Right ventricle myocardium superior (tissue), 1 donor: ENCODE data around the gene DPH7. TPM values are rescaled to one million over a fixed set of nuclear protein-coding genes. Genes with fewer than 3 reads are reported as not detected.
"Not testable (repeated sequence)": the region's sequence is repeated elsewhere in the genome, so short reads cannot be mapped to it uniquely, and the experiment has no call there.

ENCODE experiments used
- ATAC-seq: fragments of 200-7000 bp; cut with Tn5 transposase; one replicate; pipeline ENCODE4 v1.9.1; 2020; ENCODE audit warnings: mild to moderate bottlenecking; ENCODE audit not compliant: poor library complexity
- DNase-seq: peaks from one replicate; pipeline ENCODE4 v3.0.0-alpha.2; 2020
- intact Hi-C: fragments of 100-400 bp; cut with DNase I; formaldehyde crosslinking; loops from one replicate; pipeline ENCODE4 v1.11.2; 2022
- total RNA-seq: library from RNA; stranded (reverse); fragmentation: NEBNext Ultra II Directional; extraction: Animal tissue kit (Norgen Biotek cat#: 25700); gene quantifications from one replicate; pipeline ENCODE4 v1.2.1, GENCODE V29; 2021
- donor health status: DM: no; HTN: yes; CAD: no; lungs with severe emphysema.

The DPH7 gene
- total RNA-seq, 1 donor from 2014 or later = 18.6 TPM

DNA sequence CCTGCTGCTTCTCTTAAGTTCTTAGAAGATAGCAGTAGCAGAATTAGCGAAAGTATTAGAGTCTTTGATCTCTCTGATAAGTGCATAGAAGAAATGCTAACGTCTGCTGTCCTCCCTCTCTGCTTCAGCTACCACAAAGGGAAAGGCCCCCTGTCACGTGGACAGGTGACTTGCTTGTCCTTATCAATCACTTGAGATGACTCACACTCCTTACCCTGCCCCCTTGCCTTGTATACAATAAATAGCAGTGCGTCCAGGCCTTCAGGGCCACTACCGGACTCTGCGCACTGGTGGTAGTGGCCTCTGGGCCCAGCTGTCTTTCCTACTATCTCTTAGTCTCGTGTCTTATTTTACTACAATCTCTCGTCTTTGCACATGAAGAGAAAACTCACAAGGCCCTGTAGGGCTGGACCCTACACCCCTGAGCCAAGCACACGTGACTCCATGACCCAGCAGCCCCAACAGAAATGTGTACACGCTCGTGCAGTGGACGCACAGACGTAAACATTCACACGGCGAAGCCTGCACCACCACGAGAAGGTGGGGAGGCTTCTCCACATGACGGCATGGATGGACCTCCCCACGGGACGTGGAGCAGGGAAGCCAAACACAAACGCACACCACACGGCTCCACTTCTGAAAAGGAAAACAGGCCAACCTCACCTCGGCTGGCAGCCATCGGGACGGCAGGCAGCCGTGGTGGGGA lies 66.8 kb downstream of the DPH7 start:
- DNase-seq (no peak), ATAC-seq (no peak)
- intact Hi-C loops = no loop called here

DNA sequence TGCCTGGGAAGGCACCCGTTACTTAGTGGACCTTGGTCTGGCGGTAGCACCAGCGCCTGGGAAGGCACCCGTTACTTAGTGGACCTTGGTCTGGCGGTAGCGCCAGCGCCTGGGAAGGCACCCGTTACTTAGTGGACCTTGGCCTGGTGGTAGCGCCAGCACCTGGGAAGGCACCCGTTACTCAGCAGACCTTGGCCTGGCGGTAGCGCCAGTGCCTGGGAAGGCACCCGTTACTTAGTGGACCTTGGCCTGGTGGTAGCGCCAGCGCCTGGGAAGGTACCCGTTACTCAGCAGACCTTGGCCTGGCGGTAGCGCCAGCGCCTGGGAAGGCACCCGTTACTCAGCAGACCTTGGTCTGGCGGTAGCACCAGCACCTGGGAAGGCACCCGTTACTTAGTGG lies 67.6 kb downstream of the DPH7 start:
- intact Hi-C loops, DNase-seq, ATAC-seq: not testable (repeated sequence)

DNA sequence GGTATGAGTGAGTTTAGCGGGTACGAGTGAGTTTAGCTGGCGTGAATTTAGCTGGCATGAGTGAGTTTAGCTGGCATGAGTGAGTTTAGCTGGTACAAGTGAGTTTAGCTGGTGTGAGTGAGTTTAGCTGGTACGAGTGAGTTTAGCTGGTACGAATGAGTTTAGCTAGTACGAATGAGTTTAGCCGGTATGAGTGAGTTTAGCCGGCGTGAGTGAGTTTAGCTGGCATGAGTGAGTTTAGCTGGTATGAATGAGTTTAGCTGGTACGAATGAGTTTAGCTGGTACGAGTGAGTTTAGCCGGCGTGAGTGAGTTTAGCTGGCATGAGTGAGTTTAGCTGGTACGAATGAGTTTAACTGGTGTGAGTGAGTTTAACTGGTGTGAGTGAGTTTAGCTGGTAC lies 69.5 kb downstream of the DPH7 start:
- no peak for ATAC-seq
- no peak for DNase-seq
- intact Hi-C loops = no loop called here

DNA sequence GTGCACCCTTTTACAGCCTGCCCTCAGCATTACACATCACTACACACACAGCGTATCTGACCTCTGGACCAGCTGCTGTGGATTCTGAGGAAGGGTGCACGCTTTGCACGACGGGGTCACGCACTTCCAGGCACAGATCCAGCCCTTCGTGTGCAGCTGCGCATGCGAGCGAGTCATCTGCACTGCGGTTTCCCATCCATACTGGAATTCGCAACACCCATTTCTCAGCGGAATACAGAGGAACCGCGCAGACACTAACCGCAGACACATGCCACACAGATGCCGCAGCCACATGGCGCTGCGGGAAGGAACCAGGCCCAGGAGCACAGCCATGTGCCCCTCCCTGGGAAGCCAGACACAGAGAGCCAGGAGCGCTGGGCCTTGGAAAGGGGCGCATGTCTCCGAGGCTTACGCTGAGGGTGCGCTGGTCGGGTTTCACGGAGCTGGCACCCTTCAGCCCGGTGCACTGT lies 72.0 kb downstream of the DPH7 start:
- ATAC-seq = no peak
- intact Hi-C loops = no loop called here

DNA sequence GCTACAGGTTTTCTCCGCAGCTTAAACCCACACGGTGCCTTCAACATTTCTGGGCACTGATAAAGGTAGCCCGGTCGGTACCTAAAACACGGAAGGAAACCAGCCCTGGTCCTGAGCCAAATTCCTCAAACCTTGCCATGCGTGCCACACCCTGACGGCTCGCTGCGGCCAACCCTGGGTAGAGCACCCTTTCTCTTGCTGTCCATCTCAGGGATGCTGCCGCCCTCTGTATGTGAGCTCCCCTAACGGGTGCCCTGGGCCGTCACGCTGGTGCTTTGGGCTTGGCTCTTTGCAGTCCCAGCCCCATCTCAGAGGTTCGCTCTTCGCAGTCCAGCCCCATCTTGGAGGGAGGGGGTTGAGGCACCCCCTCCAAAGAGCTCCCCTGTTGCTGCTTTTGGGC lies 72.5 kb downstream of the DPH7 start:
- DNase-seq (no peak), ATAC-seq (no peak)
- intact Hi-C loops = no loop called here

More for the DNA sequence above, 72.0 kb downstream of the DPH7 start:
- DNase-seq = no peak

DNA sequence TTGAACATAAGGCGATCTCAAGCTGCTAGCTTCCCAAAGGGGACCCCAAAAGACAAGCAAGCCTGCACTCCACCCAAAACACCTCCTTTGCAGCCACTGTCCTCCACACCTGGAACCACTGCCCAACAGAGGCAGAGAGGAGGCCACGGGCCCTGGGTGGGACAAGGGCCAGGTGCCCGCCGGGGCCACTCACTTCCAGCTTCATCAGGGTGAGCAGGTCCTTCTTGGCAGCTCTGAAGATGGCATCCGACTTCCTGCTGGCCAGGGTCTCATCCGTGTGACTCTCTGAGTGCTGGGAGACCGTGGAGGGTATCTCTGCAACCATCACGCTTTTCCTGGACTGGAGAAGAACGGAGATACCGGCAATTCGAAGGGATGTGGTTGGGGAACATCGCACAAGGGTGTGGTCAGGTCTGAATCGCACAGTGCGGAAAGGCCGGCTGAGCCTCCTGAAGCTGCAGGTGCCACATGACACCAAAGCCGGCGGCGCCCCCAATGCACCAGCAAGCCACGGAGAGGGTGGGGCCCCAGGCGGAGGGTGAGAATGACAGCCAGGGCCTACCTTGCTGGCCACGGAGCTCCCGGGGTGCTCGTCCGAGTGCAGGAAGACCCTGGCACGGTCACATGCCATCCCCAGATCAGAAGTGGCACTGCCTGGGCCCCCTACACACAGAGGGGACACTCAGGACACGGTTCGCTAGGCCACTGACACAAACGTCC lies 73.1 kb downstream of the DPH7 start:
- ATAC-seq (no peak), DNase-seq (no peak)
- intact Hi-C loops = no loop called here

Other genes with a start within 250 kb of the DPH7 start
- 6.9 TPM for gene EXD3, start 155.8 kb downstream of the DPH7 start, total RNA-seq
- gene NOXA1, start 155.5 kb downstream of the DPH7 start, total RNA-seq = 1.7 TPM
- gene ENTPD8, start 137.6 kb downstream of the DPH7 start, total RNA-seq = not detected
- 10.0 TPM for gene NSMF, start 119.6 kb downstream of the DPH7 start, total RNA-seq
- 12.2 TPM for gene PNPLA7, start 28.5 kb downstream of the DPH7 start, total RNA-seq
- gene MRPL41, start 27.0 kb downstream of the DPH7 start, total RNA-seq = 272 TPM
- 12.0 TPM for gene ZMYND19, start 11.6 kb upstream of the DPH7 start, total RNA-seq
- gene ARRDC1, start 26.8 kb upstream of the DPH7 start, total RNA-seq = 15.7 TPM
- 31.2 TPM for gene EHMT1, start 40.1 kb upstream of the DPH7 start, total RNA-seq